Stimulated activated CD4-positive, alpha-beta T cell treated with anti-CD3 and anti-CD28 coated beads, Interleukin-15, amount 100 ng/mL, for 1 hour (primary cell): ENCODE measurements around the gene TTC3.
A peak's percentile ranks its signal among the peaks of the same experiment; 100 is the strongest.
"Not testable (repeated sequence)": the region's sequence is repeated elsewhere in the genome, so short reads cannot be mapped to it uniquely, and the experiment has no call there.

Source experiments
- DNase-seq, 2 donors: peaks; one replicate each; pipeline ENCODE4 v3.0.0-alpha.2; 2020; ENCODE audit warnings: low read depth in 1 of 2, low spot score in 1 of 2

The TTC3 gene

GRCh38 chr21:37220433-37220980, 147.5 kb downstream of the TTC3 start:
- no peak for DNase-seq

- DNase-seq, result peak; percentile 88 to 95
Measured at GRCh38 chr21:37220981-37221664, 148.1 kb downstream of the TTC3 start.

GRCh38 chr21:37222248-37222647, 149.2 kb downstream of the TTC3 start:
- not testable (repeated sequence) for DNase-seq

GRCh38 chr21:37223804-37224345, 150.8 kb downstream of the TTC3 start:
- no peak for DNase-seq

- DNase-seq, result peak in 1 of 2 donors; percentile 10
Measured at GRCh38 chr21:37224861-37225839, 152.1 kb downstream of the TTC3 start.

GRCh38 chr21:37226041-37226920, 153.2 kb downstream of the TTC3 start:
- no peak for DNase-seq

GRCh38 chr21:37227071-37228002, 154.3 kb downstream of the TTC3 start:
- no peak for DNase-seq

- DNase-seq, result no peak
Measured at GRCh38 chr21:37228003-37228400, 154.9 kb downstream of the TTC3 start.

GRCh38 chr21:37230632-37231248, 157.7 kb downstream of the TTC3 start:
- no peak for DNase-seq

GRCh38 chr21:37231249-37231645, 158.2 kb downstream of the TTC3 start:
- no peak for DNase-seq

- no peak for DNase-seq
Measured at GRCh38 chr21:37231671-37232070, 158.6 kb downstream of the TTC3 start.

- DNase-seq, result no peak
Measured at GRCh38 chr21:37232274-37233018, 159.4 kb downstream of the TTC3 start.

- no peak for DNase-seq
Measured at GRCh38 chr21:37233551-37234146, 160.6 kb downstream of the TTC3 start.

GRCh38 chr21:37237346-37237745, 164.3 kb downstream of the TTC3 start:
- no peak for DNase-seq

GRCh38 chr21:37237764-37238163, 164.7 kb downstream of the TTC3 start:
- no peak for DNase-seq

GRCh38 chr21:37240978-37241377, 167.9 kb downstream of the TTC3 start:
- no peak for DNase-seq

GRCh38 chr21:37241426-37241825, 168.4 kb downstream of the TTC3 start:
- DNase-seq, result no peak

GRCh38 chr21:37243961-37244360, 170.9 kb downstream of the TTC3 start:
- DNase-seq, result no peak
